Measurements from ENCODE around the gene NPAS4. TPM values are rescaled to one million over a fixed set of nuclear protein-coding genes. Genes with fewer than 3 reads are reported as not detected.

The NPAS4 gene
- total and polyA plus RNA-seq, 2 of the 13 experiments (the other 11 are each of a cell fraction or from before 2014, with no cell fraction given) = not detected

GRCh38 chr11:66457826-66458225 lies 37.0 kb downstream of the NPAS4 start:
- BruUV-seq (replicated peaks) = no TSS peak
- WGBS (ENCODE audit: low lambda C conversion rate) = 50% methylated on average over 6 of the region's 6 CpGs
- Histone ChIP-seq H3K4me3 (replicated peaks in 1 of 3; ENCODE audit: insufficient read depth in 1 of 3, low read depth in 2 of 3, low read length in 3 of 3) (no peak overlapping the region), H3K27ac (ENCODE audit: extremely low read length, insufficient read depth, low read length) (no peak overlapping the region), H3K36me3 (replicated peaks in 1 of 2; ENCODE audit: control insufficient read depth in 1 of 2, insufficient read depth in 2 of 2, low read length in 2 of 2) (no peaks in the 10 kb centered on the region), H4K20me1 (ENCODE audit: insufficient read depth, low read length) (no peaks in the 10 kb centered on the region), H3K9me3 (ENCODE audit: low read length) (no peaks in the 10 kb centered on the region), H3K4me1 (ENCODE audit: insufficient read depth, low read length) (no peaks in the 10 kb centered on the region), H3K27me3 (ENCODE audit: control insufficient read depth in 1 of 2, insufficient read depth in 2 of 2, low read length in 2 of 2) (peaks cover 0 to 18% of the 10 kb centered on the region in 2 experiments; a peak in 2 of 5 replicates), H3K79me2 (ENCODE audit: insufficient read depth, low read length) (no peaks in the 10 kb centered on the region), H3K4me2 (ENCODE audit: low read depth, low read length) (no peak overlapping the region), H3K9ac (ENCODE audit: insufficient read depth, low read depth, low read length) (no peak overlapping the region), H2AFZ (ENCODE audit: low read length) (no peak overlapping the region)
- ATAC-seq (no peak), FAIRE-seq (no peak), DNase-seq (ENCODE audit: low spot score) (no peak)
- intact Hi-C loops (cut with micrococcal nuclease; ENCODE audit: unreplicated experiment) (no loop called here), in situ Hi-C loops (cut with HindIII; ENCODE audit: extremely low pct_ligation_motif_present, low pct_unique_long_range_greater_than_20kb) (no loop called here)
- POLR2A ChIA-PET = interaction anchor here (1.0 to 1.5 kb wide), 2 partner anchors 9 to 36 kb away, joined by 3 to 4 read pairs; partner anchors contain the start of gene PELI3
- CTCF ChIA-PET (ENCODE audit: low intra/inter-chr PET ratio, low total read pairs) = no interaction called here
- TF ChIP-seq CEBPG (CRISPR knock-in tag; IDR thresholded peaks at IDR 0.05) (peak; percentile 51; the same call in 1 of the 2 replicates), THAP11 (CRISPR knock-in tag; IDR thresholded peaks at IDR 0.05) (no peak), ATF4 (CRISPR knock-in tag; IDR thresholded peaks at IDR 0.05) (peak in 1 of 2 experiments; percentile 74; a peak in 2 of 4 replicates), ZNF770 (CRISPR knock-in tag; IDR thresholded peaks at IDR 0.05) (peak; percentile 73), ZGPAT (CRISPR knock-in tag; IDR thresholded peaks at IDR 0.05) (no peak)

Measured in HepG2 (cell line).